ENCODE measurements around the gene SWI5.

Gene SWI5

GRCh38 chr9:128280084-128280622, 4.1 kb downstream of the SWI5 start:
- no peak for DNase-seq

- DNase-seq = no peak
Observed at GRCh38 chr9:128282500-128282899, 6.4 kb downstream of the SWI5 start.

GRCh38 chr9:128285033-128285784, 9.1 kb downstream of the SWI5 start:
- DNase-seq = no peak

- no peak for DNase-seq
Observed at GRCh38 chr9:128286440-128286839, 10.4 kb downstream of the SWI5 start.

GRCh38 chr9:128288273-128289004, 12.4 kb downstream of the SWI5 start:
- DNase-seq = no peak

- DNase-seq = no peak
Observed at GRCh38 chr9:128292009-128292408, 15.9 kb downstream of the SWI5 start.

- DNase-seq = no peak
Observed at GRCh38 chr9:128293091-128293490, 17.0 kb downstream of the SWI5 start.

GRCh38 chr9:128294142-128294541, 18.1 kb downstream of the SWI5 start:
- DNase-seq = no peak

GRCh38 chr9:128296340-128297220, 20.5 kb downstream of the SWI5 start:
- no peak for DNase-seq

- no peak for DNase-seq
Observed at GRCh38 chr9:128297221-128297773, 21.2 kb downstream of the SWI5 start.

GRCh38 chr9:128298535-128299482, 22.7 kb downstream of the SWI5 start:
- no peak for DNase-seq

GRCh38 chr9:128304136-128304970, 28.3 kb downstream of the SWI5 start:
- no peak for DNase-seq

- no peak for DNase-seq
Observed at GRCh38 chr9:128304971-128305288, 28.9 kb downstream of the SWI5 start.

- no peak for DNase-seq
Observed at GRCh38 chr9:128309551-128309950, 33.5 kb downstream of the SWI5 start.

GRCh38 chr9:128310461-128310860, 34.4 kb downstream of the SWI5 start:
- DNase-seq = no peak

GRCh38 chr9:128314697-128315096, 38.6 kb downstream of the SWI5 start:
- no peak for DNase-seq

GRCh38 chr9:128316421-128316820, 40.3 kb downstream of the SWI5 start:
- DNase-seq = no peak

GRCh38 chr9:128317629-128318028, 41.6 kb downstream of the SWI5 start:
- no peak for DNase-seq

- DNase-seq = no peak
Observed at GRCh38 chr9:128321343-128321742, 45.3 kb downstream of the SWI5 start.

GRCh38 chr9:128321879-128322403, 45.9 kb downstream of the SWI5 start:
- no peak for DNase-seq
